ENCODE results near the gene TBC1D22A. TPM values are rescaled to one million over a fixed set of nuclear protein-coding genes. Genes with fewer than 3 reads are reported as not detected.

The TBC1D22A gene
- total and polyA plus RNA-seq, 9 of the 15 experiments (the other 6 are each of a cell fraction or from before 2014, with no cell fraction given), result 0.20 to 11.5 (median 5.2) TPM

GRCh38 chr22:46876357-46876934, 114.0 kb downstream of the TBC1D22A start:
- H3K4me2 ChIP-seq (ENCODE audit: insufficient read depth, low read length), result no peak overlapping the region
- no peaks in the 10 kb centered on the region for H3K27me3 ChIP-seq (ENCODE audit: control insufficient read depth in 2 of 2, insufficient read depth in 2 of 2, low read length in 2 of 2)
- ATAC-seq, result no peak
- BruUV-seq (replicated peaks), result no TSS peak
- H3K4me1 ChIP-seq (replicated peaks in 1 of 2; ENCODE audit: control insufficient read depth in 2 of 2, insufficient read depth in 2 of 2, low read length in 2 of 2), result no peaks in the 10 kb centered on the region; a peak in 3 of 5 replicates
- CTCF ChIA-PET (ENCODE audit: low intra/inter-chr PET ratio), result no interaction called here
- POLR2A ChIA-PET, result interaction anchor here (0.6 kb wide), 1 partner anchor 11 kb away, joined by 3 read pairs; no protein-coding TSS in a partner anchor
- no peak for DNase-seq (ENCODE audit: extremely low read depth in 1 of 4, low spot score in 3 of 4)
- no peak overlapping the region for H3K27ac ChIP-seq (ENCODE audit: extremely low read depth, low read depth, low read length)
- in situ Hi-C loops (cut with MboI) (no loop called here), intact Hi-C loops (cut with micrococcal nuclease) (no loop called here)
- no peak for FAIRE-seq
- 45% methylated on average over 7 of the region's 7 CpGs for WGBS (ENCODE audit: insufficient coverage, low coverage, missing lambda C conversion rate)
- no peak overlapping the region for H2AFZ ChIP-seq (ENCODE audit: low read depth, low read length)
- 0 out of 4 replicates have a peak overlapping the region, but pooled peaks of 1 of the 2 experiments have one; percentile 9 for H3K9ac ChIP-seq (ENCODE audit: insufficient read depth in 1 of 2, low read depth in 2 of 2, low read length in 2 of 2)
- no peaks in the 10 kb centered on the region for H4K20me1 ChIP-seq (replicated peaks; ENCODE audit: control insufficient read depth, insufficient read depth, low read length)
- no peak overlapping the region for H3K4me3 ChIP-seq
- H3K9me1 ChIP-seq (ENCODE audit: control insufficient read depth, insufficient read depth, low read length), result no peaks in the 10 kb centered on the region
- no peaks in the 10 kb centered on the region for H3K79me2 ChIP-seq (ENCODE audit: control insufficient read depth, insufficient read depth, low read length)
- H3K9me3 ChIP-seq (replicated peaks; ENCODE audit: control insufficient read depth, insufficient read depth, low read depth, low read length), result no peaks in the 10 kb centered on the region
- H3K36me3 ChIP-seq (ENCODE audit: control insufficient read depth, insufficient read depth, low read length), result no peaks in the 10 kb centered on the region
- no peak for TF ChIP-seq SMAD4 (CRISPR knock-in tag; conservative IDR thresholded peaks at IDR 0.05)
- TF ChIP-seq MCM5 (IDR thresholded peaks at IDR 0.05; ENCODE audit: low read depth), result no peak
- no peak for TF ChIP-seq ZNF589 (CRISPR knock-in tag; IDR thresholded peaks at IDR 0.05; ENCODE audit: low read depth)
- TF ChIP-seq CSDE1 (IDR thresholded peaks at IDR 0.05), result no peak
- 0 out of 2 replicates have a peak, but pooled peaks have one; percentile 24 for TF ChIP-seq C11orf30 (IDR thresholded peaks at IDR 0.05; ENCODE audit: low read depth)
- TF ChIP-seq, protein P1, sequence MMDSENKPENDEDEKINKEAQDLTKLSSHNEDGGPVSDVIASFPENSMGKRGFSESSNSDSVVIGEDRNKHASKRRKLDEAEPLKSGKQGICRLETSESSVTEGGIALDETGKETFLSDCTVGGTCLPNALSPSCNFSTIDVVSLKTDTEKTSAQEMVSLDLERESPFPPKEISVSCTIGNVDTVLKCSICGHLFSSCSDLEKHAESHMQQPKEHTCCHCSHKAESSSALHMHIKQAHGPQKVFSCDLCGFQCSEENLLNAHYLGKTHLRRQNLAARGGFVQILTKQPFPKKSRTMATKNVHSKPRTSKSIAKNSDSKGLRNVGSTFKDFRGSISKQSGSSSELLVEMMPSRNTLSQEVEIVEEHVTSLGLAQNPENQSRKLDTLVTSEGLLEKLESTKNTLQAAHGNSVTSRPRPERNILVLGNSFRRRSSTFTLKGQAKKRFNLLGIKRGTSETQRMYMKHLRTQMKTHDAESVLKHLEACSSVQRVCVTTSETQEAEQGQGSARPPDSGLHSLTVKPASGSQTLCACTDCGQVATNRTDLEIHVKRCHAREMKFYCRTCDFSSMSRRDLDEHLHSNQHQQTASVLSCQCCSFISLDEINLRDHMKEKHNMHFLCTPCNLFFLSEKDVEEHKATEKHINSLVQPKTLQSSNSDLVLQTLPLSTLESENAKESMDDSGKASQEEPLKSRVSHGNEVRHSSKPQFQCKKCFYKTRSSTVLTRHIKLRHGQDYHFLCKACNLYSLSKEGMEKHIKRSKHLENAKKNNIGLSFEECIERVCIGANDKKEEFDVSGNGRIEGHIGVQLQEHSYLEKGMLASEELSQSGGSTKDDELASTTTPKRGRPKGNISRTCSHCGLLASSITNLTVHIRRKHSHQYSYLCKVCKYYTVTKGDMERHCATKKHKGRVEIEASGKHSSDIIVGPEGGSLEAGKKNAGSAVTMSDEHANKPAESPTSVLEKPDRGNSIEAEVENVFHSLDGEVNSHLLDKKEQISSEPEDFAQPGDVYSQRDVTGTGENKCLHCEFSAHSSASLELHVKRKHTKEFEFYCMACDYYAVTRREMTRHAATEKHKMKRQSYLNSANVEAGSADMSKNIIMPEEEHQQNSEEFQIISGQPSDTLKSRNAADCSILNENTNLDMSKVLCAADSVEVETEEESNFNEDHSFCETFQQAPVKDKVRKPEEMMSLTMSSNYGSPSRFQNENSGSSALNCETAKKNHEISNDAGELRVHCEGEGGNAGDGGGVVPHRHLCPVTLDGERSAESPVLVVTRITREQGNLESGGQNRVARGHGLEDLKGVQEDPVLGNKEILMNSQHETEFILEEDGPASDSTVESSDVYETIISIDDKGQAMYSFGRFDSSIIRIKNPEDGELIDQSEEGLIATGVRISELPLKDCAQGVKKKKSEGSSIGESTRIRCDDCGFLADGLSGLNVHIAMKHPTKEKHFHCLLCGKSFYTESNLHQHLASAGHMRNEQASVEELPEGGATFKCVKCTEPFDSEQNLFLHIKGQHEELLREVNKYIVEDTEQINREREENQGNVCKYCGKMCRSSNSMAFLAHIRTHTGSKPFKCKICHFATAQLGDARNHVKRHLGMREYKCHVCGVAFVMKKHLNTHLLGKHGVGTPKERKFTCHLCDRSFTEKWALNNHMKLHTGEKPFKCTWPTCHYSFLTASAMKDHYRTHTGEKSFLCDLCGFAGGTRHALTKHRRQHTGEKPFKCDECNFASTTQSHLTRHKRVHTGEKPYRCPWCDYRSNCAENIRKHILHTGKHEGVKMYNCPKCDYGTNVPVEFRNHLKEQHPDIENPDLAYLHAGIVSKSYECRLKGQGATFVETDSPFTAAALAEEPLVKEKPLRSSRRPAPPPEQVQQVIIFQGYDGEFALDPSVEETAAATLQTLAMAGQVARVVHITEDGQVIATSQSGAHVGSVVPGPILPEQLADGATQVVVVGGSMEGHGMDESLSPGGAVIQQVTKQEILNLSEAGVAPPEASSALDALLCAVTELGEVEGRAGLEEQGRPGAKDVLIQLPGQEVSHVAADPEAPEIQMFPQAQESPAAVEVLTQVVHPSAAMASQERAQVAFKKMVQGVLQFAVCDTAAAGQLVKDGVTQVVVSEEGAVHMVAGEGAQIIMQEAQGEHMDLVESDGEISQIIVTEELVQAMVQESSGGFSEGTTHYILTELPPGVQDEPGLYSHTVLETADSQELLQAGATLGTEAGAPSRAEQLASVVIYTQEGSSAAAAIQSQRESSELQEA (IDR thresholded peaks at IDR 0.05; ENCODE audit: low read depth), result no peak
- no peak for TF ChIP-seq ZNF3 (CRISPR knock-in tag; IDR thresholded peaks at IDR 0.05)
- TF ChIP-seq BDP1 (IDR thresholded peaks at IDR 0.05; ENCODE audit: insufficient read depth, insufficient read length), result no peak
- TF ChIP-seq NCOA1 (IDR thresholded peaks at IDR 0.05; ENCODE audit: low read depth), result no peak
- TF ChIP-seq SOX6 (IDR thresholded peaks at IDR 0.05), result no peak
- TF ChIP-seq ZNF316 (IDR thresholded peaks at IDR 0.05), result peak; percentile 36
- no peak for TF ChIP-seq STAT6 (CRISPR knock-in tag; IDR thresholded peaks at IDR 0.05)
- no peak for TF ChIP-seq HOXB6 (CRISPR knock-in tag; IDR thresholded peaks at IDR 0.05; ENCODE audit: borderline replicate concordance)

Data from K562 (cell line).